GM21528 (cell line): ENCODE results near the gene ANKFY1.

ENCODE experiments used
- ATAC-seq: cut with Tn5 transposase; IDR thresholded peaks from one replicate; pipeline ENCODE4 v1.9.1; 2021; ENCODE audit warnings: mild to moderate bottlenecking, moderate library complexity; ENCODE audit not compliant: unreplicated experiment, low FRiP score

The ANKFY1 gene

GRCh38 chr17:4263282-4264215, at the start of gene ANKFY1:
Gene ANKFY1 (minus strand): TSS chr17:4263979. CDS start chr17:4263941, 38 bp downstream.
- ATAC-seq: peak; percentile 73

DNA sequence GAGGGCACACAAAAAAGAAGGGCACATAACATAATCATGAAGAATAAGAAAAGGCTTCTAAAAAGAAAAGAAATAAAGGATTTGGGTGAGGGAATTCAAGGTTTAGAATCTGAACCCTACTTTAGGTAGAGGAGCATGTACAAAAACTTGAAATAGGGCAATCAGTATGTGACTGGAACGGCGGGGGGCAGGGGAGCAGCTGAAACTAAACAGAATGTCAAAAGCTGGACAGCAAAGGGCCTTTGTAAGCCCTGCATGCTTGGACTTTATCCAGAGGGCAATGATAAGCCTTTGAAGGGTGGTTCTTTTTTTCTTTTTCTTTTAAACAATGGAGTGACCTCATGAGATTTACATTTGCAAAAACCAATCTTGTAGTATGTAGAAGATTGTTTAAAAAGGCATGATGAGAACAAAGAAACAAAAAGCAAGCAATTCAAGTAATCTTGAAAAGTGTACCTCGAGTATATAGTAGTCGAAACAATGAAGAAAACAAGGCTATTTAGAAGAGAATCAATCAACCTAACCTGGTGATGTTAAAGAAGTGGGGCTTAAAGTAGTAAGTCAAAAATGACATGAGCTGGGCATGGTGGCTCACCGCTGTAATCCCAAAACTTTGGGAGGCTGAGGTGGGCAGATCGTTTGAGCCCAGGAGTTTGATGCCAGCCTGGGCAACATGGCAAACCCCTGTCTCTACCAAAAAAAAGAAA, 46.7 kb upstream of the ANKFY1 start:
- no peak for ATAC-seq

GRCh38 chr17:4309897-4310296, 46.1 kb upstream of the ANKFY1 start:
- ATAC-seq: no peak

- ATAC-seq: no peak
Measured at GRCh38 chr17:4307179-4307930, 43.6 kb upstream of the ANKFY1 start.

- ATAC-seq: no peak
Measured at GRCh38 chr17:4305224-4305623, 41.4 kb upstream of the ANKFY1 start.

DNA sequence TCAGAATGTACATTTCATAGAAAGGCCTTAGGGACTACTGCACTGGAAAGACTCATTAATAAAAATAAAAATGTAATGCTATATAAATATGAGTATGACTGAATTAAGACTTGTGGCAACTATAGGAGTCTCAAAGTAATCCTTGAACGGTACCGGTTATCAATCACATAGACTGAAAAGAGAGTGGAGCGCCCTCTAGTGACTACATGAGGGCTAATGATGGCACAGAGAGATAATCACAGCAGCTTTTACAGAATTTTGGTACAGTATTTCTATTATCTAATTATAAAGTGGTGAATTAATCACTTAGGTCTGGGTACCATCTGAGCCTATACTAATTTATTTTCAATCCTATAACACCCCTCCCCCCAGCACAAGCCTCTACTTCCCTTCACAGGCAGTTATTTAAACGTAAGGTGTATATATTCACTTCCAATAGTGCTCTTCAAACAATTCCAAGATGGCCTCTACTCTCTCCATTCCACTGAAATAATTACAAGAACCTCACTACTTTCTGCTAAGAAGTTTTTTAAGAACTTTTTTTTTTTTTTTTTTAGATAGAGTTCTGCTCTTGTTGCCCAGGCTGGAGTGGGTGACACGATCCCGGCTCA, 40.7 kb upstream of the ANKFY1 start:
- ATAC-seq: no peak

DNA sequence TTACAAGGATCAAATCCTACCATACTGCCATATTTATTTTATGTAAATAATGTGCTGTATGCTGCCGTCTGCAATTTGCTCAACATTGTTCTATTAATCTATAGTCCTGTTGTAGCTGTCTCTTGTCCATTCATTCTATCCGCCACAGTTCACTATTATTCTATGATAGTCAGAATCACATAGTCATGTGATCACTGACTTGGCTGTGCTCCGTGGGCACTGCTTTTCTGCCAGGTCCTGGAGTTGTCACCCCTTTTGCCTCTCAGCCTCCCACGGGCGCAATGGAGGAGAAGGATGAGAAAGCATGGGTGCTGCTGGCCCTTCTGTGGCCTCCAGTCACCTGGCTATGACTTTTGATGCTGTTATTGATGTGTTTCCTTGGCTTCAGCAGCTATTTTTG, 37.3 kb upstream of the ANKFY1 start:
- ATAC-seq: no peak

GRCh38 chr17:4297351-4297750, 33.6 kb upstream of the ANKFY1 start:
- ATAC-seq: no peak

DNA sequence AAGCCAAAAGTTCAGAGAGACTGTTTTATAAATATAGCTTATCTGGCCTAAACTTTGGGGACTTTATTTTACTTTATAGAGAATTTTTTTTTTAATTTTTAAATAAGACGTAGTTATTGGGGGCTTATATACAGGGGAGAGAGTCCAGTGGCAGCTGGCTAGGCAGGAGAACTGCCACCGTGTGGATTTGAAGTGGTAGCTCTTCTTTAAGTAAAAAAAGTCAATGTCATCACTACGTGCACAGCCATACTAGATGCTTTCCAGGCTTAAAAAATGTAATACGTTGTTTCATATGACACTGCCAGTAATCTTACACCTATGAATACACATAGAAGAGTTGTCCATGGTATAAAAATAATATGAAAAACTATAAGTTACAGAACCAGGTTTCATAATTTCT, 31.9 kb upstream of the ANKFY1 start:
- ATAC-seq: no peak

DNA sequence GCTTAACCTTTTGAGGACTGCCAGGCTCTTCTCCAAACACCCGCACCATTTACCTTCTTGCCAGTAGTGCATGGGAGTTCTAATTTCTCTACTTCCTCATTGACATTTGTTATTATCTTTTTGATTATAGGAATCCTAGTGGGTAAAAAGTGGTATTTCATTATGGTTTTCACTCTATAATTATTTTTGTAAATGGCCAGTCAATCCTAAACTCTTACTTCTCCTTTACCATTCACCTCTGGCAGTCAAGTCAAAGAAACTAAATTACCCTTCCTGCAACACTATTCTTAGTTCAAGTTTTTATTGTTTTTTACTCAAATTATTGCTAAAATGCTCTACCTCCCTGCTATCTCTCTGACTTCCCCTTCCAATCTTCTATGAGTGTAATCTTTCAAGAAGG, 29.8 kb upstream of the ANKFY1 start:
- ATAC-seq: no peak

GRCh38 chr17:4287710-4288109, 23.9 kb upstream of the ANKFY1 start:
- no peak for ATAC-seq

GRCh38 chr17:4276514-4276913, 12.7 kb upstream of the ANKFY1 start:
- no peak for ATAC-seq

GRCh38 chr17:4272972-4273368, 9.2 kb upstream of the ANKFY1 start:
- ATAC-seq: no peak

GRCh38 chr17:4272213-4272971, 8.6 kb upstream of the ANKFY1 start:
- ATAC-seq: no peak

- ATAC-seq: no peak
Measured at GRCh38 chr17:4270736-4271135, 7.0 kb upstream of the ANKFY1 start.

DNA sequence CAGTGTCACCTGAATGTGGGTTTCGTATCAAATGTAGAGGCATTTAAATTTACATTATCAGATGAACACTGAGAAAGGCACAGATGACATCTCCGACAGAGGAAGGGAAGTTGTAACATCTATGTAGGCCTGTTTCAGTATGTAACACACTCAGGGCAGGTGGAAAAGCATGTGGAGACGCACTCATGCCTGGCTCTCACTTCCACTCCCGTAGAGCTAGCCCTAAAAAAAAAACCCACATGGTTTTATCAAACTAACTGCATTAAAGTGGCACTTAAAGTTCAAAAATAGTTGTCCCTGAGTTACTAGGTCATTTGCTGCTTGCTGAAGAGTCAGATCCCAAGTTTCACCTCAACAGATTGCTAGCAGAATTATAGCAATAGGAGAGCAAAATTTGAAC, 6.1 kb upstream of the ANKFY1 start:
- ATAC-seq: no peak

DNA sequence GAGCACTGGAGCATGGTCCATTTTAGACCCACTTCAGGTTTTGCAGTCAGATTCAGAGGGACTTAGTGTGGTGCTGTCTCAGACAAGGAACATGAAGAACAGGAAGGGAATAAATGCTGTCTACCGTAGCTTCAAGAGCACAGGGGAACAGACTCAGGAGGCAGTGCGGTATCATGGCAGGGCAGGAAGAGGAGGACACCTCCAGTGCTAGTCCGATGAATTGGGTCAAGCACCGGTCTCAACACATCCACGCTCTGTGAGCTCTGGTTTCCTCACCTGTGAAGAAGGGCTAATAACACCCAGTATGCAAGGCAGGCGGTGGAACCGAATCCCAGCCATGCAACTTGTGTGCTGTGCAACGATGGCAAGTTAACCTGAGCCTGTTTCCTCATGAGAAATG, 3.6 kb upstream of the ANKFY1 start:
- no peak for ATAC-seq

GRCh38 chr17:4266550-4266949, 2.8 kb upstream of the ANKFY1 start:
- ATAC-seq: no peak

DNA sequence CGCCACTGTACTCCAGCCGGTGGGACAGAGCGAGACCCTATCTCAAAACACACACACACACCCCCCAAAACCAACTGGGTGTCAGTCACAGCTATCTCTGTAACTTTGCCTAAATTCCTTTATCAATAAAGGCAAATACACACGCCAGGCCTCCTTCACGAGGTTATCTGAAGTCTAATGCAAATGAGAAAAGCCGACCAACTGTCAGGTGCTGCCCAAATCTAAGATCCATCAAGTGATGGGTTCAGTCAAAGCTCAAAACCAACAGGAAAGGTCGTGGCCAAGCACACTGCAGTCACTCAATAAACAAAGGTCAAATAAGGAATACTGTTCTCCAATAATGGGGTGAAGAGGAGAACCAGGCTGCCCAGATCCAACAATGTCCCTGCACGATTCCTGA, 1.1 kb downstream of the ANKFY1 start:
- no peak for ATAC-seq

GRCh38 chr17:4261452-4261851, 2.3 kb downstream of the ANKFY1 start:
- ATAC-seq: no peak
